Upper lobe of left lung (tissue), 6 donors: Measurements from ENCODE around the gene HYCC2. TPM values are rescaled to one million over a fixed set of nuclear protein-coding genes. Genes with fewer than 3 reads are reported as not detected.
"Not testable (repeated sequence)": the region's sequence is repeated elsewhere in the genome, so short reads cannot be mapped to it uniquely, and the experiment has no call there.

Source experiments
- ATAC-seq, 2 donors: fragments of 200-7000 bp; cut with Tn5 transposase; one replicate each; pipeline ENCODE4 v1.9.1; 2022; ENCODE audit warnings: mild to moderate bottlenecking in 2 of 2, moderate library complexity in 2 of 2; ENCODE audit not compliant: low FRiP score in 2 of 2
- DNase-seq, 2 donors: peaks; one replicate each; pipeline ENCODE4 v3.0.0-alpha.2; 2019 to 2020
- H3K27ac ChIP-seq, 4 donors: fragments of 200-600 bp; sonication (generic); one replicate each; pipeline ENCODE4 v1.5.1; 2016 to 2019
- H3K27me3 ChIP-seq, 4 donors: fragments of 200-600 bp; sonication (generic); one replicate each; pipeline ENCODE4 v1.5.1; 2017 to 2019
- H3K36me3 ChIP-seq, 4 donors: fragments of 200-600 bp; sonication (generic); one replicate each; pipeline ENCODE4 v1.5.1; 2016 to 2019
- H3K4me1 ChIP-seq, 4 donors: fragments of 200-600 bp; sonication (generic); one replicate each; pipeline ENCODE4 v1.5.1; 2018 to 2019
- H3K4me3 ChIP-seq, 4 donors: fragments of 200-600 bp; sonication (generic); one replicate each; pipeline ENCODE4 v1.5.1; 2017 to 2019; ENCODE audit warnings: mild to moderate bottlenecking in 2 of 4, moderate library complexity in 1 of 4
- H3K9me3 ChIP-seq, 4 donors: fragments of 200-600 bp; sonication (generic); one replicate each; pipeline ENCODE4 v1.5.1; 2018 to 2019
- EP300 ChIP-seq, 4 donors: sonication (generic); formaldehyde crosslinking; IDR thresholded peaks; one replicate each; pipeline ENCODE4 v1.5.1; 2017; ENCODE audit warnings: antibody characterized with exemption in 4 of 4, control low read depth in 2 of 4
- POLR2A ChIP-seq, 4 donors: fragments of 450-650 bp; IDR thresholded peaks; one replicate each; pipeline ENCODE4 v1.5.1; 2016 to 2017; ENCODE audit warnings: antibody characterized with exemption in 4 of 4, mild to moderate bottlenecking in 2 of 4
- POLR2AphosphoS5 ChIP-seq, 2 donors: sonication (generic); formaldehyde crosslinking; IDR thresholded peaks; one replicate each; pipeline ENCODE4 v1.5.1; 2017; ENCODE audit warnings: antibody characterized with exemption in 2 of 2
- WGBS, 2 donors: methylation state at CpG; one replicate each; pipeline ENCODE4 v1.1.5; 2017 to 2018; 5-methylcytosine and 5-hydroxymethylcytosine counted together
- total RNA-seq, 6 donors: library from RNA; depleted of rRNA in 4 of 6; stranded (reverse); fragments of >200 nt in 4 of 6; gene quantifications; one replicate each; pipeline versions ENCODE4 v1.1.0 to v1.2.1, GENCODE V29; 2016 to 2021
- TF ChIP-seq, protein P1 (sequence below), 6 experiments: fragments of 450-650 bp in 4 of 6; fragments of 200-600 bp in 2 of 6; sonication (generic) in 2 of 6; IDR thresholded peaks; one replicate each; pipeline ENCODE4 v1.5.1; 2016 to 2019; ENCODE audit warnings: antibody characterized with exemption in 6 of 6
- donor health status: DM: no; HTN: no; CAD: no; lungs with moderate emphysema.
- donor health status: DM: no; HTN: yes; CAD: no; lungs with severe emphysema.

Gene HYCC2
- total RNA-seq, 6 donors from 2014 or later = 15.1 to 39.3 (median 26.8) TPM

- Histone ChIP-seq H3K9me3 (no peaks in the 10 kb centered on the region), H3K27ac (no peak overlapping the region), H3K4me1 (peaks cover 33 to 45% (median 40%) of the 10 kb centered on the region in 4 donors), H3K4me3 (no peak overlapping the region), H3K27me3 (no peaks in the 10 kb centered on the region), H3K36me3 (no peaks in the 10 kb centered on the region)
- WGBS, 2 donors = 94 to 100% methylated on average over 1 of the region's 1 CpG
- DNase-seq (no peak), ATAC-seq (no peak)
- TF ChIP-seq POLR2AphosphoS5 (IDR thresholded peaks at IDR 0.05) = no peak
- no peak for TF ChIP-seq POLR2A (IDR thresholded peaks at IDR 0.05)
- TF ChIP-seq, protein P1, sequence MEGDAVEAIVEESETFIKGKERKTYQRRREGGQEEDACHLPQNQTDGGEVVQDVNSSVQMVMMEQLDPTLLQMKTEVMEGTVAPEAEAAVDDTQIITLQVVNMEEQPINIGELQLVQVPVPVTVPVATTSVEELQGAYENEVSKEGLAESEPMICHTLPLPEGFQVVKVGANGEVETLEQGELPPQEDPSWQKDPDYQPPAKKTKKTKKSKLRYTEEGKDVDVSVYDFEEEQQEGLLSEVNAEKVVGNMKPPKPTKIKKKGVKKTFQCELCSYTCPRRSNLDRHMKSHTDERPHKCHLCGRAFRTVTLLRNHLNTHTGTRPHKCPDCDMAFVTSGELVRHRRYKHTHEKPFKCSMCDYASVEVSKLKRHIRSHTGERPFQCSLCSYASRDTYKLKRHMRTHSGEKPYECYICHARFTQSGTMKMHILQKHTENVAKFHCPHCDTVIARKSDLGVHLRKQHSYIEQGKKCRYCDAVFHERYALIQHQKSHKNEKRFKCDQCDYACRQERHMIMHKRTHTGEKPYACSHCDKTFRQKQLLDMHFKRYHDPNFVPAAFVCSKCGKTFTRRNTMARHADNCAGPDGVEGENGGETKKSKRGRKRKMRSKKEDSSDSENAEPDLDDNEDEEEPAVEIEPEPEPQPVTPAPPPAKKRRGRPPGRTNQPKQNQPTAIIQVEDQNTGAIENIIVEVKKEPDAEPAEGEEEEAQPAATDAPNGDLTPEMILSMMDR (IDR thresholded peaks at IDR 0.05) = no peak
- TF ChIP-seq EP300 (IDR thresholded peaks at IDR 0.05) = no peak
These were observed 1.6 kb upstream of the HYCC2 start for GRCh38 chr2:201073071-201073470.

- 2 to 3% methylated on average over 5 of the region's 5 CpGs for WGBS, 2 donors
- no peaks in the 10 kb centered on the region for H3K27me3 ChIP-seq
- H3K27ac ChIP-seq = peak overlapping the region; percentile 90 to 96 (median 92)
- DNase-seq = no peak
- H3K36me3 ChIP-seq = no peaks in the 10 kb centered on the region
- peaks cover 33 to 49% (median 46%) of the 10 kb centered on the region in 4 donors for H3K4me1 ChIP-seq
- H3K4me3 ChIP-seq = peak overlapping the region; percentile 74 to 97 (median 90)
- TF ChIP-seq POLR2AphosphoS5 (IDR thresholded peaks at IDR 0.05) = no peak
- TF ChIP-seq, protein P1 (IDR thresholded peaks at IDR 0.05) = no peak
- TF ChIP-seq EP300 (IDR thresholded peaks at IDR 0.05) = no peak
- TF ChIP-seq POLR2A (IDR thresholded peaks at IDR 0.05) = no peak
- H3K9me3 ChIP-seq = no peaks in the 10 kb centered on the region
- ATAC-seq = no peak
These were observed 695 bp upstream of the HYCC2 start for GRCh38 chr2:201072201-201072530.

GRCh38 chr2:201070948-201071478, 458 bp downstream of the HYCC2 start:
- Histone ChIP-seq H3K27ac (peak overlapping the region; percentile 90 to 96 (median 92)), H3K4me1 (peaks cover 33 to 53% (median 48%) of the 10 kb centered on the region in 4 donors)
- peak in 1 of 2 donors; percentile 84 for DNase-seq

GRCh38 chr2:201064797-201065329, 6.6 kb downstream of the HYCC2 start:
- no peaks in the 10 kb centered on the region for H3K9me3 ChIP-seq
- H3K36me3 ChIP-seq = peaks cover 0 to 4% (median 0%) of the 10 kb centered on the region in 4 donors
- no peak for TF ChIP-seq POLR2AphosphoS5 (IDR thresholded peaks at IDR 0.05)
- TF ChIP-seq EP300 (IDR thresholded peaks at IDR 0.05) = no peak
- TF ChIP-seq, protein P1 (IDR thresholded peaks at IDR 0.05) = no peak
- no peak for TF ChIP-seq POLR2A (IDR thresholded peaks at IDR 0.05)
- no peak for ATAC-seq
- no peaks in the 10 kb centered on the region for H3K27me3 ChIP-seq
- peaks cover 12 to 38% (median 27%) of the 10 kb centered on the region in 4 donors for H3K4me1 ChIP-seq
- H3K4me3 ChIP-seq = no peak overlapping the region
- H3K27ac ChIP-seq = no peak overlapping the region
- WGBS, 2 donors = 57 to 68% methylated on average over 2 of the region's 2 CpGs
- no peak for DNase-seq

More at GRCh38 chr2:201070948-201071478, 458 bp downstream of the HYCC2 start:
- H3K36me3 ChIP-seq = no peaks in the 10 kb centered on the region
- 1 to 2% methylated on average over 18 to 21 of the region's 21 CpGs for WGBS, 2 donors
- no peaks in the 10 kb centered on the region for H3K9me3 ChIP-seq
- ATAC-seq = peak; percentile 34 to 62
- TF ChIP-seq POLR2AphosphoS5 (IDR thresholded peaks at IDR 0.05) (no peak), POLR2A (IDR thresholded peaks at IDR 0.05) (no peak), EP300 (IDR thresholded peaks at IDR 0.05) (no peak)
- TF ChIP-seq, protein P1 (IDR thresholded peaks at IDR 0.05) = no peak
- H3K4me3 ChIP-seq = peak overlapping the region; percentile 74 to 97 (median 90)
- no peaks in the 10 kb centered on the region for H3K27me3 ChIP-seq

DNA sequence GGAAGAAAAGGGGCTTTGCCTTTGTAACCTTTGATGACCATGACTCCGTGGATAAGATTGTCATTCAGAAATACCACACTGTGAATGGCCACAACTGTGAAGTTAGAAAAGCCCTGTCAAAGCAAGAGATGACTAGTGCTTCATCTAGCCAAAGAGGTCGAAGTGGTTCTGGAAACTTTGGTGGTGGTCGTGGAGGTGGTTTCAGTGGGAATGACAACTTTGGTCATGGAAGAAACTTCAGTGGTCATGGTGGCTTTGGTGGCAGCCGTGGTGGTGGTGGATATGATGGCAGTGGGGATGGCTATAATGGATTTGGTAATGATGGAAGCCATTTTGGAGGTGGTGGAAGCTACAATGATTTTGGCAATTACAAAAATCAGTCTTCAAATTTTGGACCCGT, 8.0 kb downstream of the HYCC2 start:
- not testable (repeated sequence) for H3K4me3 ChIP-seq, H3K27ac ChIP-seq, H3K36me3 ChIP-seq, DNase-seq, H3K27me3 ChIP-seq, H3K9me3 ChIP-seq, ATAC-seq
- 92 to 93% methylated on average over 5 of the region's 5 CpGs for WGBS, 2 donors
- H3K4me1 ChIP-seq = peaks cover 4 to 30% (median 14%) of the 10 kb centered on the region in 4 donors
